HG03066 (cell line): Measurements from ENCODE around the gene SRSF7.
"Not testable (repeated sequence)": the region's sequence is repeated elsewhere in the genome, so short reads cannot be mapped to it uniquely, and the experiment has no call there.

Source experiments
- ATAC-seq: cut with Tn5 transposase; IDR thresholded peaks from one replicate; pipeline ENCODE4 v1.9.1; 2021; ENCODE audit warnings: low read depth; ENCODE audit not compliant: unreplicated experiment

The SRSF7 gene

GRCh38 chr2:38750891-38751595 lies at the start of gene SRSF7:
SRSF7 (minus strand) TSS chr2:38751361; CDS start chr2:38751256, 105 bp downstream.
- ATAC-seq: peak; percentile 73

DNA sequence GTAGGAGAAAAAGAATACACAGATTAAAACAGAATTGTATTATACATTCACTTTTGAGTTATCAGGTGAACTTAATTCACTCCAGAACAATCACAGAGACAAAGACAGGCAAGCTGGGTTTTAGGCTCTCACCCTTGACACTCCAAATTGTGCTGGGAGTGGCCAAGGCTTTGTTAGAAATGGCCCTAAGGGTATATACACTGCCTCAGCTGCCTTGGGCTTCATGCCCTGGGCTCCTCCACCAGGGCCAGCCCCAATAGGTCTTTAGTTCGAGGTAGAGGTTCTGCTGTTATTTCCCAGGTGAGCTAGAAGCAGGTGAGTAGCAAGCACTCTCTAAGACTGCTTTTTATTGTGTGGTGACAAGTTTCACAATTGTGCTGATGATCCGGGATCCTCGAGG lies 46.8 kb upstream of the SRSF7 start:
- no peak for ATAC-seq

- ATAC-seq: no peak
These were observed 46.1 kb upstream of the SRSF7 start for GRCh38 chr2:38797250-38797676.

GRCh38 chr2:38795016-38795415 lies 43.9 kb upstream of the SRSF7 start:
- not testable (repeated sequence) for ATAC-seq

- no peak for ATAC-seq
These were observed 43.2 kb upstream of the SRSF7 start for GRCh38 chr2:38794235-38794946.

- ATAC-seq: no peak
These were observed 42.4 kb upstream of the SRSF7 start for GRCh38 chr2:38793511-38793910.

GRCh38 chr2:38792751-38793150 lies 41.6 kb upstream of the SRSF7 start:
- no peak for ATAC-seq

- not testable (repeated sequence) for ATAC-seq
These were observed 41.2 kb upstream of the SRSF7 start for GRCh38 chr2:38792321-38792720.

DNA sequence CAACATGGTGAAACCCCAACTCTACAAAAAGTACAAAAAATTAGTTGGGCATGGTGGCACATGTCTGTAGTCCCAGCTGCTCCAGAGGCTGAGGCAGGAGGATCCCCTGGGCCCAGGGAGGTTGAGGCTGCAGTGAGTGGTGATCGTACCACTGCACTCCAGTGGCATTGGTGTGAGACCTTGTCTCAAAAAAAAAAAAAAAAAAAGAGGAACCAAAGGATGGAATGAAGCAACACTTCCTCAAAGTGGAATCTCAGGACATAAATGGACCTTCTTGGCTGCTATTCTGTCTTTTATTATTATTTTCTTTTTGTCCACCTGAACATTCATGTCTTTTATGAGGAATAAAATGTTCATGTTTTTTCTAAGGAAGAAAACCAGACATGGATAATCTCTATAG lies 40.6 kb upstream of the SRSF7 start:
- no peak for ATAC-seq

- ATAC-seq: no peak
These were observed 38.5 kb upstream of the SRSF7 start for GRCh38 chr2:38789691-38790090.

- no peak for ATAC-seq
These were observed 37.1 kb upstream of the SRSF7 start for GRCh38 chr2:38788306-38788705.

- ATAC-seq: no peak
These were observed 32.4 kb upstream of the SRSF7 start for GRCh38 chr2:38783586-38783985.

DNA sequence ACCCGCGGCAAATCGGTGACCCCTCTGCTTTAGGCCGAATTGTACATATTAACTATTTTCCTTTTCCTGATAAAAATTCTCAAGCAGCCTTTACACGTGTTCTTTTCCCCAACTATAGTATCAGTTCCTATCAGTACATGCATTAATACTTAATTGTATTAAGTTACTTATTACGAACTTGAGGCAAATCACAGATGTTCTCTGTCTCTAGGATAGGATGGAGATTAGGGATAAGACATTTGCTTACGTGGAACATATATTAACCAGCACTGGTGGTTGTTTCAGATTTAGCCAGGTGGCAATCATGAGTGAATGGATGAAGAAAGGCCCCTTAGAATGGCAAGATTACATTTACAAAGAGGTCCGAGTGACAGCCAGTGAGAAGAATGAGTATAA lies 27.5 kb upstream of the SRSF7 start:
- no peak for ATAC-seq

- no peak for ATAC-seq
These were observed 25.4 kb upstream of the SRSF7 start for GRCh38 chr2:38776531-38776930.

GRCh38 chr2:38775921-38776225 lies 24.7 kb upstream of the SRSF7 start:
- no peak for ATAC-seq

DNA sequence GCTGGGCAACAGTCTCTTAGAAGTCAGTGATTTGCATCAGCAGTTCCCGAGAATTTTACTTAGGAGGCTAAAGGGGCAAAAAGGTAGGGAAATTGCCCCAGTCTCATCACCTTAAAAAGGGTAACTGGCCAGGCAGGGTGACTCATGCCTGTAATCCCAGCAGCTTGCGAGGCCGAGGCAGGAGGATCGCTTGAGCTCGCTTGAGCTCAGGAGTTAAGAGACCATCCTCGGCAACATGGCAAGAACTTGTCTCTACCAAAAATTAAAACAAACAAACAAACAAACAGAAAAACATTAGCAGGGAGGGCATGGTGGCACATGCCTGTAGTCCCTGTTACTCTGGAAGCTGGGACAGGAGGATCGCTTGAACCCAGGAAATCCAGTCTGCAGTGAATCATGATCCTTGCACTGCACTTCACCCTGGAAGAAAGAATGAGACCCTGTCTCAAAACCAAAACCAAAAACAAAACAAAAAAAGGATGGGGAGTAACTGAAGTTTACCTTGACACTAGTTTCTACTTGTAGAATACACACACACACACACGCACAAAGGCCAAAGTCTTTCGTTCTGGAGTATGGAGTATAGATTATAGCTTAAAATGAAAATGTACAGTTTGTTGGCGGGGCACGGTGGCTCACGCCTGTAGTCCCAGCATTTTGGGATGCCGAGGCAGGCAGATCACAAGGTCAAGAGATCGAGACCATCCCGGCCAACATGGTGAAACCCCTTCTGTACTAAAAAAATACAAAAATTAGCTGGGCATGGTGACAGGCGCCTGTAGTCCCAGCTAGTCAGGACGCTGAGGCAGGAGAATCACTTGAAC lies 24.1 kb upstream of the SRSF7 start:
- ATAC-seq: no peak

GRCh38 chr2:38771632-38772031 lies 20.5 kb upstream of the SRSF7 start:
- ATAC-seq: no peak

- ATAC-seq: no peak
These were observed 14.4 kb upstream of the SRSF7 start for GRCh38 chr2:38765551-38765950.

DNA sequence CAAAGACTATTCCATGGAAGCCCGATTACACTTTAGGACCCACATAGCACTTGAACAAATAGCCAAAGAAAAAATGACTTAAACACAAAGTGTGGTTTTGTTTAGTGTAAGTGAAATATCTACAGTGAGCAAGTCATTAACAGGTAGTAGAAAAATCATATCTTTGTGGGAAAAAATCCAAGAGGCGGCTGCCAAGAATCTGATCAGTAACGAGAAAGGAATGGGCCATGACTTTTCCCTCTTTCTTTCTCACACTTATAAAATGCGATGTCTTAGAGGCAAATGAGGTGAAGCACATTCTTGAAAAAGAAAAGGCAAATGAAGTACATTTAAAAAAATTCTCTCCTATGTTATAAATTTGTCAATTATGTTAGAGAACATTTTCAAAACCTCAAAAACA lies 14.0 kb upstream of the SRSF7 start:
- ATAC-seq: no peak

DNA sequence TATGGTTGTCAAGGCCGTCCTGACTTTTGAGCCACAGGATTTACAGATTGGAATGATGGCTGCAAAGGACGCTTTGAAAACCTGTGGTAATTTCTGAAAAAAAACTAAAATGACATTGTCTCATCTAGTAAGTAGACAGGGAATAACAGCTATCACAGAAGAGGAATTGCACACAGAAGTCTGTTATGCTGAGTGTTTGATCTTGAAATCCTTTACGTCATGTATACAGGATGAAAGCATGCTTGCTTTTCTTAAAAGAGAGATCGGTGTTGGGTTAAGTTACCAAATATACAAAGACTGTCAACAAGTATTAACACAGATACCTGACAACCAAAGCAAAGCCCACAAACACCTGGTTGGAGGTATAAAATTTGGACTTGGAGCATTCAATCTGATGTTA lies 12.6 kb upstream of the SRSF7 start:
- ATAC-seq: no peak

- ATAC-seq: no peak
These were observed 12.1 kb upstream of the SRSF7 start for GRCh38 chr2:38763228-38763627.
